Measurements from ENCODE around the gene CNBP.
"Not testable (repeated sequence)": the region's sequence is repeated elsewhere in the genome, so short reads cannot be mapped to it uniquely, and the experiment has no call there.

Gene CNBP

GRCh38 chr3:129187857-129188256 lies 4.2 kb upstream of the CNBP start:
- Histone ChIP-seq H3K9me3 (ENCODE audit: control insufficient read depth in 2 of 2, low read length in 2 of 2) (no peaks in the 10 kb centered on the region), H3K27ac (ENCODE audit: low read depth in 2 of 2, low read length in 2 of 2) (no peak overlapping the region), H3K4me1 (ENCODE audit: control insufficient read depth in 2 of 2, insufficient read depth in 2 of 2, low read length in 2 of 2) (peaks cover 8 to 11% of the 10 kb centered on the region in 2 donors)

GRCh38 chr3:129185783-129186182 lies 2.1 kb upstream of the CNBP start:
- no peak overlapping the region for H3K9ac ChIP-seq (ENCODE audit: low read depth in 1 of 2, low read length in 2 of 2)
- no peaks in the 10 kb centered on the region for H3K27me3 ChIP-seq (ENCODE audit: control insufficient read depth in 2 of 2, insufficient read depth in 2 of 2, low read length in 2 of 2)
- H3K4me1 ChIP-seq (ENCODE audit: control insufficient read depth in 2 of 2, insufficient read depth in 2 of 2, low read length in 2 of 2), result peaks cover 15 to 20% of the 10 kb centered on the region in 2 donors
- no peaks in the 10 kb centered on the region for H3K9me3 ChIP-seq (ENCODE audit: control insufficient read depth in 2 of 2, low read length in 2 of 2)
- no peak overlapping the region for H3K4me3 ChIP-seq (ENCODE audit: low read length in 2 of 2)
- H3K36me3 ChIP-seq (ENCODE audit: control insufficient read depth in 2 of 2, insufficient read depth in 2 of 2, low read length in 2 of 2), result no peaks in the 10 kb centered on the region
- H3K27ac ChIP-seq (ENCODE audit: low read depth in 2 of 2, low read length in 2 of 2), result peak overlapping the region; percentile 57 to 58

More at GRCh38 chr3:129187857-129188256, 4.2 kb upstream of the CNBP start:
- no peaks in the 10 kb centered on the region for H3K36me3 ChIP-seq (ENCODE audit: control insufficient read depth in 2 of 2, insufficient read depth in 2 of 2, low read length in 2 of 2)
- H3K9ac ChIP-seq (ENCODE audit: low read depth in 1 of 2, low read length in 2 of 2), result no peak overlapping the region
- H3K4me3 ChIP-seq (ENCODE audit: low read length in 2 of 2), result no peak overlapping the region
- no peaks in the 10 kb centered on the region for H3K27me3 ChIP-seq (ENCODE audit: control insufficient read depth in 2 of 2, insufficient read depth in 2 of 2, low read length in 2 of 2)

DNA sequence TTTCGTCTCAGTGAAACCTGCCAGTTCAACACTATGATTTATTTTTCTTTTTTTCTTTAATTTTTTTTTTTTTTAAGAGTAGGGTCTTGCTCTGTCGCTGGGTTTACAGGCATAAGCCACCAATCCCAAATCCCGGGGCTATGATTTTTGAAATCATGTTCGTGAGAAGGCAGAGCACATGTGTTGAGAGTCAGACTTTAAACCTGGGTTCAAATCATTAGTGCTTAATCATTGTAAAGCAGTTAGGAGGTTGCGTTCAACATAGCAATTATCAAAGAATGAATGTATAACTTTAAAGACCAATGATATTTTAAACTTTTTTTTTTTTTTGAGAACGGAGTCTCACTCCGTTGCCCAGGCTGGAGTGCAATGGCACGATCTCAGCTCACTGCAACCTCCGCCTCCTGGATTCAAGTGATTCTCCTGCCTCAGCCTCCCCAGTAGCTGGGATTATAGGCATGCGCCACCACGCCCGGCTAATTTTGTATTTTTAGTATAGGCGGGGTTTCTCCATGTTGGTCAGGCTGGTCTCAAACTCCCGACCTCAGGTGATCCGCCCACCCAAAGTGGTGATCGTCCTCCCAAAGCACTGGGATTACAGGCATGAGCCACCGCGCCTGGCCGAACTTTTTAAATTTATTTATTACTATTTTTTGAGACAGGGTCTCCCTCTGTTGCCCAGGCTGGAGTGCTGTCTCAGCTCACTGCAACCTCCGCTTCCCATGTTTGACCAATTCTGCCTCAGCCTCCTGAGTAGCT lies 1.3 kb upstream of the CNBP start:
- peak overlapping the region; percentile 97 to 99 for H3K9ac ChIP-seq (ENCODE audit: low read depth in 1 of 2, low read length in 2 of 2)
- H3K4me3 ChIP-seq (ENCODE audit: low read length in 2 of 2), result peak overlapping the region; percentile 85 to 98
- H3K27ac ChIP-seq (ENCODE audit: low read depth in 2 of 2, low read length in 2 of 2), result peak overlapping the region; percentile 57 to 98
- not testable (repeated sequence) for H3K9me3 ChIP-seq (ENCODE audit: control insufficient read depth in 2 of 2, low read length in 2 of 2); H3K27me3 ChIP-seq (ENCODE audit: control insufficient read depth in 2 of 2, insufficient read depth in 2 of 2, low read length in 2 of 2); H3K36me3 ChIP-seq (ENCODE audit: control insufficient read depth in 2 of 2, insufficient read depth in 2 of 2, low read length in 2 of 2)
- peaks cover 23 to 28% of the 10 kb centered on the region in 2 donors for H3K4me1 ChIP-seq (ENCODE audit: control insufficient read depth in 2 of 2, insufficient read depth in 2 of 2, low read length in 2 of 2)

DNA sequence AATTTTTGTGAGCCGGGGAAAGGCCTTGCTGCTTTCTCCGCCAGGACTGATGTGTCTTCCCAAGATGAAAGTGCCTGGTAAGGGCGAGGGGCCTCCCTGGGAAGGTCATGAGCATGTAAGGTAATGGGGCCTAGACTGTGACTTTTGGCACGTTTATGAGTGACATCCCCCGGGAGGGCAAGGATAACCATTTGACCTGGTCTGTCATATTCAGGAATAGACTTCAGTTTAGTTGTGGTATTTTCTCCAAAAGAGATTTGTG lies 631 bp upstream of the CNBP start:
- H3K4me1 ChIP-seq (ENCODE audit: control insufficient read depth in 2 of 2, insufficient read depth in 2 of 2, low read length in 2 of 2), result peaks cover 29 to 33% of the 10 kb centered on the region in 2 donors
- peak overlapping the region; percentile 97 to 99 for H3K9ac ChIP-seq (ENCODE audit: low read depth in 1 of 2, low read length in 2 of 2)
- no peaks in the 10 kb centered on the region for H3K27me3 ChIP-seq (ENCODE audit: control insufficient read depth in 2 of 2, insufficient read depth in 2 of 2, low read length in 2 of 2)
- peak overlapping the region; percentile 85 to 98 for H3K4me3 ChIP-seq (ENCODE audit: low read length in 2 of 2)
- peak overlapping the region; percentile 98 for H3K27ac ChIP-seq (ENCODE audit: low read depth in 2 of 2, low read length in 2 of 2)
- H3K36me3 ChIP-seq (ENCODE audit: control insufficient read depth in 2 of 2, insufficient read depth in 2 of 2, low read length in 2 of 2), result peaks cover 0 to 2% of the 10 kb centered on the region in 2 donors
- no peaks in the 10 kb centered on the region for H3K9me3 ChIP-seq (ENCODE audit: control insufficient read depth in 2 of 2, low read length in 2 of 2)

DNA sequence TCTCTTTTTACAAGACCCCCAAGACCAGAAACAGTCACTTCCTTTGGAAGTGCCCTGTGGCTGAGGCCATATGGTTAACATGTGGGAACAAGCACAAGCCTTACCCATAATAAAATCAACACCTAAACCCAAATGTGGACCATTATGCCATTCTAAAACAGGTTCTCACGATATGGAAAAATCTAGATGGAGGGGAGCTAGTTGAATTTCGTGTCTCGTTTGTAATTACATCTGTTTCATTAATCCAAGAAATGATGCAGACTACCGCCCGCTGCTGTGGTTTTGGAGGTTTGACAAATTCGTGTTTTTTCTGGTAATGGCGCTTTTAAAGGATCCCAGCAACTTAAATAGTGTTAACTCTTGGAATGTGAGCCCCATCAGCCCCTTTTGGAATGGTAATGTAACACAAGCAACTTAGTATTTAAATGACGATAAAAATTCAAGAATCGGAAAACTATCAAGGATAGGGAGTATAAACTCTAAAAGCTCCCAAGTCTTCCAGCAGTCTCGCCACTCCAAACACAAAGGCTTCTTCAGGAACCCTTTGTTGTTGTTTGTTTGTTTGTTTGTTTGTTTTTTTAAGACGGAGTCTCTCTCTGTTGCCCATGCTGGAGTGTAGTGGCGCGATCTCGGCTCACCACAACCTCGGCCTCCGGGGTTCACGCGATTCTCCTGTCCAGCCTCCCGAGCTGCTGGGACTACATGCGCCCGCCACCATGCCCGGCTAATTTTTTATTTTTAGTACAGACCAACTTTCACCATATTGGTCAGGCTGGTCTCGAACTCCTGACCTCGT lies 1.1 kb downstream of the CNBP start:
- Histone ChIP-seq H3K9me3 (ENCODE audit: control insufficient read depth in 2 of 2, low read length in 2 of 2) (no peaks in the 10 kb centered on the region), H3K4me1 (ENCODE audit: control insufficient read depth in 2 of 2, insufficient read depth in 2 of 2, low read length in 2 of 2) (peaks cover 35 to 42% of the 10 kb centered on the region in 2 donors), H3K9ac (ENCODE audit: low read depth in 1 of 2, low read length in 2 of 2) (peak overlapping the region; percentile 98 to 99), H3K27ac (ENCODE audit: low read depth in 2 of 2, low read length in 2 of 2) (peak overlapping the region; percentile 98), H3K36me3 (ENCODE audit: control insufficient read depth in 2 of 2, insufficient read depth in 2 of 2, low read length in 2 of 2) (peaks cover 7 to 9% of the 10 kb centered on the region in 2 donors), H3K4me3 (ENCODE audit: low read length in 2 of 2) (peak overlapping the region; percentile 85 to 98), H3K27me3 (ENCODE audit: control insufficient read depth in 2 of 2, insufficient read depth in 2 of 2, low read length in 2 of 2) (no peaks in the 10 kb centered on the region)

GRCh38 chr3:129181819-129182218 lies 1.9 kb downstream of the CNBP start:
- H3K9me3 ChIP-seq (ENCODE audit: control insufficient read depth in 2 of 2, low read length in 2 of 2), result no peaks in the 10 kb centered on the region
- H3K4me1 ChIP-seq (ENCODE audit: control insufficient read depth in 2 of 2, insufficient read depth in 2 of 2, low read length in 2 of 2), result peaks cover 39 to 42% of the 10 kb centered on the region in 2 donors
- peak overlapping the region in 1 of 2 donors; percentile 98 for H3K27ac ChIP-seq (ENCODE audit: low read depth in 2 of 2, low read length in 2 of 2)
- H3K36me3 ChIP-seq (ENCODE audit: control insufficient read depth in 2 of 2, insufficient read depth in 2 of 2, low read length in 2 of 2), result peaks cover 7 to 13% of the 10 kb centered on the region in 2 donors
- H3K4me3 ChIP-seq (ENCODE audit: low read length in 2 of 2), result peak overlapping the region; percentile 85 to 98
- no peaks in the 10 kb centered on the region for H3K27me3 ChIP-seq (ENCODE audit: control insufficient read depth in 2 of 2, insufficient read depth in 2 of 2, low read length in 2 of 2)
- peak overlapping the region; percentile 98 to 99 for H3K9ac ChIP-seq (ENCODE audit: low read depth in 1 of 2, low read length in 2 of 2)

GRCh38 chr3:129180461-129180860 lies 3.2 kb downstream of the CNBP start:
- H3K36me3 ChIP-seq (ENCODE audit: control insufficient read depth in 2 of 2, insufficient read depth in 2 of 2, low read length in 2 of 2), result peaks cover 13 to 14% of the 10 kb centered on the region in 2 donors
- H3K4me1 ChIP-seq (ENCODE audit: control insufficient read depth in 2 of 2, insufficient read depth in 2 of 2, low read length in 2 of 2), result peaks cover 34 to 38% of the 10 kb centered on the region in 2 donors
- H3K9me3 ChIP-seq (ENCODE audit: control insufficient read depth in 2 of 2, low read length in 2 of 2), result no peaks in the 10 kb centered on the region
- H3K9ac ChIP-seq (ENCODE audit: low read depth in 1 of 2, low read length in 2 of 2), result no peak overlapping the region
- H3K4me3 ChIP-seq (ENCODE audit: low read length in 2 of 2), result peak overlapping the region; percentile 26 to 33
- no peak overlapping the region for H3K27ac ChIP-seq (ENCODE audit: low read depth in 2 of 2, low read length in 2 of 2)
- no peaks in the 10 kb centered on the region for H3K27me3 ChIP-seq (ENCODE audit: control insufficient read depth in 2 of 2, insufficient read depth in 2 of 2, low read length in 2 of 2)

DNA sequence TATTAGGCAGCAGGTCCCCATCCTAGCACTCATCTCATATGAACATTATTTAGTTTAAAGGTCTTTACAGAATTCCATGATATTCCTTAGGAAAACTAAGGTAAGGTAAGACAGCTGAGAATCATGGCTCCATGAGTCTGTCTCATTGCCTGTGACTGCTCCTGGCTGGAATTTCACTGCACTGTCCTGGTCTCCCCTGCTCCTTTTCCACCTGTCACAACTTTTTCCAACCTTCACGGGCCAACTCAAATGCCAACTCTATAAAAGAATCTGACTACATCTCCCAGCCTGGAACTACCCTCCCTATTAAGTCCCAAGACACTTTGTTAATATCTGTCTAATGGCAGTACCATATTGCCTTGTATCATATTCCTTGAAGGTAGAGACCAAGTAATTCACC lies 7.6 kb downstream of the CNBP start:
- Histone ChIP-seq H3K36me3 (ENCODE audit: control insufficient read depth in 2 of 2, insufficient read depth in 2 of 2, low read length in 2 of 2) (peaks cover 24 to 26% of the 10 kb centered on the region in 2 donors), H3K27me3 (ENCODE audit: control insufficient read depth in 2 of 2, insufficient read depth in 2 of 2, low read length in 2 of 2) (no peaks in the 10 kb centered on the region), H3K27ac (ENCODE audit: low read depth in 2 of 2, low read length in 2 of 2) (no peak overlapping the region), H3K4me1 (ENCODE audit: control insufficient read depth in 2 of 2, insufficient read depth in 2 of 2, low read length in 2 of 2) (peaks cover 26 to 28% of the 10 kb centered on the region in 2 donors), H3K9ac (ENCODE audit: low read depth in 1 of 2, low read length in 2 of 2) (no peak overlapping the region), H3K4me3 (ENCODE audit: low read length in 2 of 2) (no peak overlapping the region), H3K9me3 (ENCODE audit: control insufficient read depth in 2 of 2, low read length in 2 of 2) (no peaks in the 10 kb centered on the region)

DNA sequence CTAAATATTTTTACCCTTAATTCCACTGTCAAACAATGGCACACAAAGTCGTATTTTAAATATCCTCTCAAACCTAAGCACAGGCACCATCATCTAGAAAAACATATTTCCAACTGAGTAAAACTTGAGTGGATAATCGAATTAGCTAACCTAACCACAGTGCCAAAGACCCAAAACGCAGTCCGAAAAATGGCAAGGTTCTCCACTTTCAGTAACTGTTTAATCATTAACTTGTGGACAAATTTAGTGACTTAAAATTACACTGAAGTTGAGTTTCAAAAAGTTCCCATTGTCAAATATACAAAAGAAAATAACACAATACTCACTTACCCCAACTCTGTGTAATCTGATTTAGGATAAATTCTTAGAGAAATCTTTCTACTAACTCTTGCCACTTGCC lies 10.0 kb downstream of the CNBP start:
- no peaks in the 10 kb centered on the region for H3K9me3 ChIP-seq (ENCODE audit: control insufficient read depth in 2 of 2, low read length in 2 of 2)
- no peak overlapping the region for H3K4me3 ChIP-seq (ENCODE audit: low read length in 2 of 2)
- H3K27ac ChIP-seq (ENCODE audit: low read depth in 2 of 2, low read length in 2 of 2), result no peak overlapping the region
- H3K36me3 ChIP-seq (ENCODE audit: control insufficient read depth in 2 of 2, insufficient read depth in 2 of 2, low read length in 2 of 2), result peaks cover 38 to 43% of the 10 kb centered on the region in 2 donors
- H3K27me3 ChIP-seq (ENCODE audit: control insufficient read depth in 2 of 2, insufficient read depth in 2 of 2, low read length in 2 of 2), result no peaks in the 10 kb centered on the region
- H3K9ac ChIP-seq (ENCODE audit: low read depth in 1 of 2, low read length in 2 of 2), result no peak overlapping the region
- peaks cover 6 to 7% of the 10 kb centered on the region in 2 donors for H3K4me1 ChIP-seq (ENCODE audit: control insufficient read depth in 2 of 2, insufficient read depth in 2 of 2, low read length in 2 of 2)

- no peak overlapping the region for H3K9ac ChIP-seq (ENCODE audit: low read depth in 1 of 2, low read length in 2 of 2)
- no peaks in the 10 kb centered on the region for H3K27me3 ChIP-seq (ENCODE audit: control insufficient read depth in 2 of 2, insufficient read depth in 2 of 2, low read length in 2 of 2)
- H3K36me3 ChIP-seq (ENCODE audit: control insufficient read depth in 2 of 2, insufficient read depth in 2 of 2, low read length in 2 of 2), result peaks cover 35 to 39% of the 10 kb centered on the region in 2 donors
- no peaks in the 10 kb centered on the region for H3K9me3 ChIP-seq (ENCODE audit: control insufficient read depth in 2 of 2, low read length in 2 of 2)
- H3K27ac ChIP-seq (ENCODE audit: low read depth in 2 of 2, low read length in 2 of 2), result no peak overlapping the region
- H3K4me3 ChIP-seq (ENCODE audit: low read length in 2 of 2), result no peak overlapping the region
- peaks cover 2 to 7% of the 10 kb centered on the region in 2 donors for H3K4me1 ChIP-seq (ENCODE audit: control insufficient read depth in 2 of 2, insufficient read depth in 2 of 2, low read length in 2 of 2)
Observed at GRCh38 chr3:129173206-129173605, 10.5 kb downstream of the CNBP start.

All from mucosa of rectum (tissue), 2 donors.